Measurements from ENCODE around the gene PTPRM. TPM values are rescaled to one million over a fixed set of nuclear protein-coding genes. Genes with fewer than 3 reads are reported as not detected.

PTPRM gene
- polyA plus RNA-seq, 1 donor (not counting 4 experiments of a cell fraction or from before 2014, with no cell fraction given), result 54.5 TPM

DNA sequence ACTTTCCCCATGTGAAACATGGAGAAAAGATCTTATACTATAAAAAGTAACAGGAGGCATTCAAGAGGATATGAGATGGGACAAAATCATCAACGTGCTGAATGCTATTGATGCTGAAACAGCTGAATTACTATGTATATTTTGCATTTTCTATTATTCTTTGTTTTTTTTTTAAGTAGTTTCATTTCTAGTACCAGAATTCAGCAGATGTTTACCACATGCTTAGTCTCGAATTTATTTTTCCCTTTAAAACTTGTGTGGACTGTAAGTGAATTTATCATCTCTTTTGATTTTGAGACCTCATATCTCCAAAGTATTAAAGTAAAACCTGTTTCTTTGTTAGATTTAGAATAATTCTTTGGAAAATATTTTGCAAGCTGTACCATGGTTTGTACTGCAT is 205.8 kb downstream of the PTPRM start:
- Histone ChIP-seq H3K27me3 (ENCODE audit: control insufficient read depth, extremely low read depth, insufficient read depth, low read length) (no peaks in the 10 kb centered on the region), H3K27ac (ENCODE audit: control insufficient read depth, insufficient read depth, low read length) (no peak overlapping the region), H3K9ac (ENCODE audit: control insufficient read depth, extremely low read depth, insufficient read depth, low read length) (no peak overlapping the region), H3K4me2 (ENCODE audit: control insufficient read depth, extremely low read depth, insufficient read depth, low read depth, low read length) (no peak overlapping the region), H3K36me3 (ENCODE audit: control insufficient read depth in 2 of 2, extremely low read depth in 1 of 2, insufficient read depth in 2 of 2, low read length in 2 of 2) (no peaks in the 10 kb centered on the region), H3K9me3 (ENCODE audit: control insufficient read depth, low read depth, low read length) (no peaks in the 10 kb centered on the region), H2AFZ (ENCODE audit: control insufficient read depth, low read length) (no peak overlapping the region), H3K4me1 (ENCODE audit: control insufficient read depth, extremely low read depth, insufficient read depth, low read length) (no peaks in the 10 kb centered on the region), H3K79me2 (ENCODE audit: control insufficient read depth, insufficient read depth, low read length) (no peaks in the 10 kb centered on the region), H3K9me1 (ENCODE audit: control insufficient read depth, extremely low read depth, insufficient read depth, low read length) (no peaks in the 10 kb centered on the region), H4K20me1 (ENCODE audit: control insufficient read depth, extremely low read depth, insufficient read depth, low read length) (no peaks in the 10 kb centered on the region), H3K4me3 (ENCODE audit: control insufficient read depth in 2 of 3, extremely low read depth in 1 of 3, insufficient read depth in 2 of 3, low read depth in 1 of 3, low read length in 3 of 3) (no peak overlapping the region)
- FAIRE-seq, result no peak
- dilution Hi-C loops (cut with MboI; ENCODE audit: extremely low pct_ligation_motif_present, low sequenced_read_pairs), result no loop called here
- no peak for DNase-seq (ENCODE audit: low read depth, low spot score)
- TF ChIP-seq EZH2 (IDR thresholded peaks at IDR 0.05; ENCODE audit: low read length), result no peak
- TF ChIP-seq, protein P1, sequence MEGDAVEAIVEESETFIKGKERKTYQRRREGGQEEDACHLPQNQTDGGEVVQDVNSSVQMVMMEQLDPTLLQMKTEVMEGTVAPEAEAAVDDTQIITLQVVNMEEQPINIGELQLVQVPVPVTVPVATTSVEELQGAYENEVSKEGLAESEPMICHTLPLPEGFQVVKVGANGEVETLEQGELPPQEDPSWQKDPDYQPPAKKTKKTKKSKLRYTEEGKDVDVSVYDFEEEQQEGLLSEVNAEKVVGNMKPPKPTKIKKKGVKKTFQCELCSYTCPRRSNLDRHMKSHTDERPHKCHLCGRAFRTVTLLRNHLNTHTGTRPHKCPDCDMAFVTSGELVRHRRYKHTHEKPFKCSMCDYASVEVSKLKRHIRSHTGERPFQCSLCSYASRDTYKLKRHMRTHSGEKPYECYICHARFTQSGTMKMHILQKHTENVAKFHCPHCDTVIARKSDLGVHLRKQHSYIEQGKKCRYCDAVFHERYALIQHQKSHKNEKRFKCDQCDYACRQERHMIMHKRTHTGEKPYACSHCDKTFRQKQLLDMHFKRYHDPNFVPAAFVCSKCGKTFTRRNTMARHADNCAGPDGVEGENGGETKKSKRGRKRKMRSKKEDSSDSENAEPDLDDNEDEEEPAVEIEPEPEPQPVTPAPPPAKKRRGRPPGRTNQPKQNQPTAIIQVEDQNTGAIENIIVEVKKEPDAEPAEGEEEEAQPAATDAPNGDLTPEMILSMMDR (optimal IDR thresholded peaks at IDR 0.05 in 1 of 3, IDR thresholded peaks at IDR 0.05 in 1 of 3, conservative IDR thresholded peaks at IDR 0.05 in 1 of 3; ENCODE audit: extremely low read depth in 1 of 3, insufficient read depth in 2 of 3, low read length in 3 of 3), result no peak

DNA sequence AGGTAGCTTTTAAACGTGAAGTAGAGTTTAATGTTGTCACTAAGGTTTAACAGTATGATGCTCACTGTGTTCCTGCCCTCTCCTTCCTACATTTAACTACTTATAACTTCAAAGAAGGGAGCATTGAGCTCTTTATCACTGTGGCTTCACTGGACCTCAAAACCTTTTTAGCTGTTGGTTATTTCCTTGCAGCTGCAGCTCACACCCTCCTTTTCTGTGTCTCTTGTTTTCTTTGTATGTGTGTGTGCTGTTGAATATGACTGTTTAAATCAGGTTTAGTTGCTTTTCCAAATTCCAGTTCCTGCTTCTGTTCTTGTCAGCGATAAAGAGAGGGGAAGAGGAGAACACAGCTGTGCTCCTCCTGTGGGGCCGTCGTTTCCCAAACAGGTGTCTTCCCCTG is 208.0 kb downstream of the PTPRM start:
- Histone ChIP-seq H3K9me1 (ENCODE audit: control insufficient read depth, extremely low read depth, insufficient read depth, low read length) (no peaks in the 10 kb centered on the region), H3K4me2 (ENCODE audit: control insufficient read depth, extremely low read depth, insufficient read depth, low read depth, low read length) (no peak overlapping the region), H3K9me3 (ENCODE audit: control insufficient read depth, low read depth, low read length) (no peaks in the 10 kb centered on the region), H3K4me1 (ENCODE audit: control insufficient read depth, extremely low read depth, insufficient read depth, low read length) (no peaks in the 10 kb centered on the region), H3K36me3 (ENCODE audit: control insufficient read depth in 2 of 2, extremely low read depth in 1 of 2, insufficient read depth in 2 of 2, low read length in 2 of 2) (no peaks in the 10 kb centered on the region), H3K79me2 (ENCODE audit: control insufficient read depth, insufficient read depth, low read length) (no peaks in the 10 kb centered on the region), H2AFZ (ENCODE audit: control insufficient read depth, low read length) (no peak overlapping the region), H3K9ac (ENCODE audit: control insufficient read depth, extremely low read depth, insufficient read depth, low read length) (no peak overlapping the region), H3K4me3 (ENCODE audit: control insufficient read depth in 2 of 3, extremely low read depth in 1 of 3, insufficient read depth in 2 of 3, low read depth in 1 of 3, low read length in 3 of 3) (no peak overlapping the region), H4K20me1 (ENCODE audit: control insufficient read depth, extremely low read depth, insufficient read depth, low read length) (no peaks in the 10 kb centered on the region), H3K27me3 (ENCODE audit: control insufficient read depth, extremely low read depth, insufficient read depth, low read length) (no peaks in the 10 kb centered on the region), H3K27ac (ENCODE audit: control insufficient read depth, insufficient read depth, low read length) (no peak overlapping the region)
- FAIRE-seq, result no peak
- DNase-seq (ENCODE audit: low read depth, low spot score), result no peak
- dilution Hi-C loops (cut with MboI; ENCODE audit: extremely low pct_ligation_motif_present, low sequenced_read_pairs), result no loop called here
- TF ChIP-seq, protein P1 (optimal IDR thresholded peaks at IDR 0.05 in 1 of 3, IDR thresholded peaks at IDR 0.05 in 1 of 3, conservative IDR thresholded peaks at IDR 0.05 in 1 of 3; ENCODE audit: extremely low read depth in 1 of 3, insufficient read depth in 2 of 3, low read length in 3 of 3), result no peak
- no peak for TF ChIP-seq EZH2 (IDR thresholded peaks at IDR 0.05; ENCODE audit: low read length)
